Suprapubic skin (tissue), 3 donors: Measurements from ENCODE around the gene DNMBP.

Experiments
- POLR2A ChIP-seq, 2 donors: fragments of 450-650 bp; IDR thresholded peaks; one replicate each; pipeline ENCODE4 v1.6.1; 2017; ENCODE audit warnings: antibody characterized with exemption in 2 of 2, mild to moderate bottlenecking in 2 of 2, moderate library complexity in 2 of 2
- TF ChIP-seq, protein P1 (sequence below), 2 donors: fragments of 200-600 bp in 1 of 2; fragments of 450-650 bp in 1 of 2; sonication (generic) in 1 of 2; IDR thresholded peaks; one replicate each; pipeline ENCODE4 v1.5.1; 2016 to 2019; ENCODE audit warnings: antibody characterized with exemption in 2 of 2, mild to moderate bottlenecking in 1 of 2, moderate library complexity in 1 of 2

DNA sequence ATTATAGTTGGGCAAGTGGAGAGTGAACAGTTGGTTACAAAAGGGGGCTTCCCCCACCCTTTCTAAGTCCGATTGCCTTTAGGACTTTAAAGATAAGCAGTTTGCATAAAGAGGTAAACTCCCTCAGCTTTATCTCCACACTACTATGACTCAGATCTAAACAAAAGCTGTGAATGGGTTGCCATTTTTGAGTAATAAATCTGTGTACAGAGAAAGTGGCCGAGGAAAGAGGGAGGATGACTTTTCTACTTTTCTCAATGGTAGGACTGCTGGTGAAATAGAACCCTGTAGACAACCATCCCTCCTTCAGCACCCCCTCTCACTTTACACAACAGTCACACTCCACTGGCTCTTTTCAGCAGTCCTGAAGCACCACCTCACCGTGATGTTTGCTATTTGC lies 71.2 kb downstream of the DNMBP start:
- TF ChIP-seq, protein P1, sequence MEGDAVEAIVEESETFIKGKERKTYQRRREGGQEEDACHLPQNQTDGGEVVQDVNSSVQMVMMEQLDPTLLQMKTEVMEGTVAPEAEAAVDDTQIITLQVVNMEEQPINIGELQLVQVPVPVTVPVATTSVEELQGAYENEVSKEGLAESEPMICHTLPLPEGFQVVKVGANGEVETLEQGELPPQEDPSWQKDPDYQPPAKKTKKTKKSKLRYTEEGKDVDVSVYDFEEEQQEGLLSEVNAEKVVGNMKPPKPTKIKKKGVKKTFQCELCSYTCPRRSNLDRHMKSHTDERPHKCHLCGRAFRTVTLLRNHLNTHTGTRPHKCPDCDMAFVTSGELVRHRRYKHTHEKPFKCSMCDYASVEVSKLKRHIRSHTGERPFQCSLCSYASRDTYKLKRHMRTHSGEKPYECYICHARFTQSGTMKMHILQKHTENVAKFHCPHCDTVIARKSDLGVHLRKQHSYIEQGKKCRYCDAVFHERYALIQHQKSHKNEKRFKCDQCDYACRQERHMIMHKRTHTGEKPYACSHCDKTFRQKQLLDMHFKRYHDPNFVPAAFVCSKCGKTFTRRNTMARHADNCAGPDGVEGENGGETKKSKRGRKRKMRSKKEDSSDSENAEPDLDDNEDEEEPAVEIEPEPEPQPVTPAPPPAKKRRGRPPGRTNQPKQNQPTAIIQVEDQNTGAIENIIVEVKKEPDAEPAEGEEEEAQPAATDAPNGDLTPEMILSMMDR (IDR thresholded peaks at IDR 0.05): no peak
- TF ChIP-seq POLR2A (IDR thresholded peaks at IDR 0.05): no peak
